ENCODE results near the gene SPART. TPM values are rescaled to one million over a fixed set of nuclear protein-coding genes. Genes with fewer than 3 reads are reported as not detected.
A peak's percentile ranks its signal among the peaks of the same experiment; 100 is the strongest.

Gene SPART
- total RNA-seq, 1 experiment from 2014 or later = 23.3 TPM

DNA sequence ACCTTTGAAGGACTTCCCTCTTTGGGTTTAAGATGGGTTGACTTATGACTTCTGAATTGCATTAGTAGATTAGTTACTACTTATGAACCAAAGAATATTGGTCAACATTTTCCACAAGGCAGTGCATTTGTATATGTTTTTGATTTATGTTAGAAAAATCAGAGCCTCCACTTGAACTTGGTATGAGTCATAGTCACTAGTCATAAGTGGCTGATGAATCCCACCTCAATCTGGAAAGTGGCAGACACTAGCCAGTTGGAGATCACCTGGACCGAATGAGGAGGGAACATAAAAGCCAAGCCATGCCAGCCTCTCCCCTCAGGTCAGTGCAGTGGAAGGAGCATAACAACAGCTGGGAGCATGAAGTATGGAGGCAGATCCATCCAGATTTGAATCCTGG, 39.3 kb upstream of the SPART start:
- ChIA-PET POLR2A (ENCODE audit: unreplicated experiment) (no interaction called here), CTCF (no interaction called here)
- DNase-seq (peak; percentile 7), ATAC-seq (no peak)
- Histone ChIP-seq H3K27ac (ENCODE audit: low read length) (no peak overlapping the region), H3K79me2 (ENCODE audit: low read length) (no peaks in the 10 kb centered on the region), H3K36me3 (ENCODE audit: low read depth, low read length) (no peaks in the 10 kb centered on the region), H4K20me1 (ENCODE audit: low read length) (no peaks in the 10 kb centered on the region), H3F3A (ENCODE audit: low read length, unreplicated experiment) (no peaks in the 10 kb centered on the region), H2AFZ (ENCODE audit: low read length) (no peak overlapping the region), H3K27me3 (ENCODE audit: low read length) (no peaks in the 10 kb centered on the region), H3K4me2 (ENCODE audit: low read length) (no peak overlapping the region), H3K9me3 (ENCODE audit: low read length) (no peaks in the 10 kb centered on the region), H3K4me1 (ENCODE audit: insufficient read depth, low read length) (no peaks in the 10 kb centered on the region; the same call in 1 of the 2 replicates), H3K9me2 (replicated peaks; ENCODE audit: low read length) (no peaks in the 10 kb centered on the region), H3K9ac (ENCODE audit: low read length) (no peak overlapping the region), H3K4me3 (ENCODE audit: low read length) (no peak overlapping the region)
- intact Hi-C loops (cut with micrococcal nuclease) = no loop called here
- BruUV-seq (replicated peaks) = no TSS peak
- TF ChIP-seq EZH2 (IDR thresholded peaks at IDR 0.05; ENCODE audit: low read length, unreplicated experiment) (no peak), EZH2phosphoT487 (IDR thresholded peaks at IDR 0.05; ENCODE audit: borderline replicate concordance, low read length) (no peak)
- TF ChIP-seq, protein P1, sequence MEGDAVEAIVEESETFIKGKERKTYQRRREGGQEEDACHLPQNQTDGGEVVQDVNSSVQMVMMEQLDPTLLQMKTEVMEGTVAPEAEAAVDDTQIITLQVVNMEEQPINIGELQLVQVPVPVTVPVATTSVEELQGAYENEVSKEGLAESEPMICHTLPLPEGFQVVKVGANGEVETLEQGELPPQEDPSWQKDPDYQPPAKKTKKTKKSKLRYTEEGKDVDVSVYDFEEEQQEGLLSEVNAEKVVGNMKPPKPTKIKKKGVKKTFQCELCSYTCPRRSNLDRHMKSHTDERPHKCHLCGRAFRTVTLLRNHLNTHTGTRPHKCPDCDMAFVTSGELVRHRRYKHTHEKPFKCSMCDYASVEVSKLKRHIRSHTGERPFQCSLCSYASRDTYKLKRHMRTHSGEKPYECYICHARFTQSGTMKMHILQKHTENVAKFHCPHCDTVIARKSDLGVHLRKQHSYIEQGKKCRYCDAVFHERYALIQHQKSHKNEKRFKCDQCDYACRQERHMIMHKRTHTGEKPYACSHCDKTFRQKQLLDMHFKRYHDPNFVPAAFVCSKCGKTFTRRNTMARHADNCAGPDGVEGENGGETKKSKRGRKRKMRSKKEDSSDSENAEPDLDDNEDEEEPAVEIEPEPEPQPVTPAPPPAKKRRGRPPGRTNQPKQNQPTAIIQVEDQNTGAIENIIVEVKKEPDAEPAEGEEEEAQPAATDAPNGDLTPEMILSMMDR (conservative IDR thresholded peaks at IDR 0.05; ENCODE audit: low read depth, low read length) = no peak

- TF ChIP-seq EZH2phosphoT487 (IDR thresholded peaks at IDR 0.05; ENCODE audit: borderline replicate concordance, low read length) (no peak), EZH2 (IDR thresholded peaks at IDR 0.05; ENCODE audit: low read length, unreplicated experiment) (no peak)
- TF ChIP-seq, protein P1 (conservative IDR thresholded peaks at IDR 0.05; ENCODE audit: low read depth, low read length) = no peak
- peak; percentile 70 for DNase-seq
- H3K9ac ChIP-seq (ENCODE audit: low read length) = no peak overlapping the region
Observed at GRCh38 chr13:36382030-36382429, 35.8 kb upstream of the SPART start.

GRCh38 chr13:36377826-36378468, 31.8 kb upstream of the SPART start:
- CTCF ChIA-PET = interaction anchor here (0.5 kb wide), 1 partner anchor 95 kb away, joined by 4 read pairs; no protein-coding TSS in a partner anchor
- no peak overlapping the region for H3K4me3 ChIP-seq (ENCODE audit: low read length)

More at GRCh38 chr13:36382030-36382429, 35.8 kb upstream of the SPART start:
- Histone ChIP-seq H3K27ac (ENCODE audit: low read length) (no peak overlapping the region), H3K9me3 (ENCODE audit: low read length) (no peaks in the 10 kb centered on the region), H3K9me2 (replicated peaks; ENCODE audit: low read length) (no peaks in the 10 kb centered on the region), H3F3A (ENCODE audit: low read length, unreplicated experiment) (no peaks in the 10 kb centered on the region), H3K4me2 (ENCODE audit: low read length) (no peak overlapping the region), H3K36me3 (ENCODE audit: low read depth, low read length) (no peaks in the 10 kb centered on the region), H4K20me1 (ENCODE audit: low read length) (no peaks in the 10 kb centered on the region), H3K4me1 (ENCODE audit: insufficient read depth, low read length) (no peaks in the 10 kb centered on the region; the same call in 1 of the 2 replicates), H3K79me2 (ENCODE audit: low read length) (no peaks in the 10 kb centered on the region), H3K4me3 (ENCODE audit: low read length) (no peak overlapping the region), H3K27me3 (ENCODE audit: low read length) (no peaks in the 10 kb centered on the region), H2AFZ (ENCODE audit: low read length) (no peak overlapping the region)
- ATAC-seq = peak; percentile 69
- intact Hi-C loops (cut with micrococcal nuclease) = no loop called here
- ChIA-PET CTCF (no interaction called here), POLR2A (ENCODE audit: unreplicated experiment) (no interaction called here)
- no TSS peak for BruUV-seq (replicated peaks)

More at GRCh38 chr13:36377826-36378468, 31.8 kb upstream of the SPART start:
- Histone ChIP-seq H4K20me1 (ENCODE audit: low read length) (no peaks in the 10 kb centered on the region), H3K9me3 (ENCODE audit: low read length) (no peaks in the 10 kb centered on the region), H3F3A (ENCODE audit: low read length, unreplicated experiment) (no peaks in the 10 kb centered on the region), H3K9me2 (replicated peaks; ENCODE audit: low read length) (no peaks in the 10 kb centered on the region), H3K4me1 (ENCODE audit: insufficient read depth, low read length) (no peaks in the 10 kb centered on the region; the same call in 1 of the 2 replicates), H3K9ac (ENCODE audit: low read length) (no peak overlapping the region), H3K4me2 (ENCODE audit: low read length) (no peak overlapping the region), H3K27ac (ENCODE audit: low read length) (no peak overlapping the region), H2AFZ (ENCODE audit: low read length) (no peak overlapping the region), H3K27me3 (ENCODE audit: low read length) (no peaks in the 10 kb centered on the region), H3K79me2 (ENCODE audit: low read length) (no peaks in the 10 kb centered on the region), H3K36me3 (ENCODE audit: low read depth, low read length) (no peaks in the 10 kb centered on the region)
- POLR2A ChIA-PET (ENCODE audit: unreplicated experiment) = no interaction called here
- ATAC-seq (no peak), DNase-seq (no peak)
- intact Hi-C loops (cut with micrococcal nuclease) = no loop called here
- BruUV-seq (replicated peaks) = no TSS peak
- TF ChIP-seq, protein P1 (conservative IDR thresholded peaks at IDR 0.05; ENCODE audit: low read depth, low read length) = no peak
- TF ChIP-seq EZH2 (IDR thresholded peaks at IDR 0.05; ENCODE audit: low read length, unreplicated experiment) = no peak
- no peak for TF ChIP-seq EZH2phosphoT487 (IDR thresholded peaks at IDR 0.05; ENCODE audit: borderline replicate concordance, low read length)

Data from PC-3 (cell line).